ENCODE results near the gene CTDP1.
"Not testable (repeated sequence)": the region's sequence is repeated elsewhere in the genome, so short reads cannot be mapped to it uniquely, and the experiment has no call there.

CTDP1 gene

DNA sequence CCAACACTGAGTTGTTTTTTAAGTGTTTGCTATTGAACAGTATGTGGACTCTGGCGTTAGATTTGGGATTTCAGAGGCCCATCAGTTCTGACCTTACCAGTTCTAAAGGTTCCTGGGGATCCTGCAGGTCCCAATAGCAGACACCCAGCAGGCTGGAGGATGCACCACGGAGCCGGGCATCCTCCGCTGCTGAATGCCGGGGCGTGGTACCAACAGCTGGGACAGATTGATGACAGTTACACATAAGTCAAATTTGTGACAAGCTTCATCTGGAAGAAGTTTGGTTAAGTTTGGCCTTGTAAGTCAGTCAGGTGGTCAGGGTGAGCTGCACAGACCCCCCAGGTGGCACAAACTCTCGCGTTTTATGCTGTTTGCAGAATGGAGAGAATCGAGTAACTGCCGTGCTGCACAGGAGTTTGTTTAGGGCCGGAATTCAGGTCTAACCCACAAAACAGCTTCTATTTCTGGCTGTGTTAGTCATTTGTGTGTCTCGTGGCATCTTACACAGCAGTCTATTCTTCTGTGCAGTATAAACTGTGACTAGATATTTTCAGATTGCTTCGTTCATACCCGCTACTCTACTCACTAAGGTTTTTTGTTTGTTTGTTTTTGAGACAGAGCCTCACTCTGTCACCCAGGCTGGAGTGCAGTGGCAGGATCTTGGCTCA, 19.2 kb downstream of the CTDP1 start:
- no peak for DNase-seq (ENCODE audit: low read depth)

GRCh38 chr18:79699653-79700052, 20.1 kb downstream of the CTDP1 start:
- no peak for DNase-seq (ENCODE audit: low read depth)

DNA sequence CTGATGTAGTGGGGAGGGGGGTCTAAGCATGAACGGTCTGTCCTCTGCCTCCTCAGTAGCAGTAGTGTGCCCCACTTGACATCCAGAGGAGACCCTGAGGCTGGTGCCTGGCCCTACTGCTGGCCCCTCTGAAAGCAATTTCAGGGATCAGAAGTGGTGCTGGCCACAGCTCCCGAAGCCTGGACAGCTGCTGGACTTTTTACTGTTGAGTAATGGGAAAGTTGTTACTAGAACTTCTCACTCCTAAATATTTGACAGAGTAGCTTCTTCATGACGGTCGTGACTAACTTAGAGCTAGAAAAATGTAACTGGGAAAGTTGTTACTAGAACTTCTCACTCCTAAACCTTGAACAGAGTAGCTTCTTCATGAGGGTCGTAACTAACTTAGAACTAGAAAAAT, 23.3 kb downstream of the CTDP1 start:
- DNase-seq (ENCODE audit: low read depth): no peak

- DNase-seq (ENCODE audit: low read depth): no peak
These were observed 25.0 kb downstream of the CTDP1 start for GRCh38 chr18:79704631-79705030.

GRCh38 chr18:79705272-79705671, 25.7 kb downstream of the CTDP1 start:
- DNase-seq (ENCODE audit: low read depth): no peak

- DNase-seq (ENCODE audit: low read depth): no peak
These were observed 26.4 kb downstream of the CTDP1 start for GRCh38 chr18:79706006-79706405.

DNA sequence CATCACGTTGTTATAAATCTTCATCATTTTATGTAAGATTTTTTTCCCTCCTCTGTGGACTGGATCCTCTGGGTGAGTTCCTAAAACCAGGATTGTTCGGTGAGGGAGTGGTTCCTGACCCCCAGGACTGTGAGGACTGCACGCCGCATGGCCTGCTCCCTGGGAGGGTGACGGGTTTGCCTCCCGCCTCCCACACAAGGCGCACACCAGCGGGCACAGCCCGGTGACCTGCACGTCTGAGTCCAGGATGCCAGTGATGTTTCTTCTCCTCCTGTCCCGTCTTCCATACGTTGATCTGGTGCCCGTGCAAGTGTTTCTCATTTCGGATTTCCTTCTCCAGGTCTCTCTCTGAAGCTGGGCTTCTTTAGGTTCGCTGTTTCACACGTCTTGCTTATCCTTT, 27.1 kb downstream of the CTDP1 start:
- no peak for DNase-seq (ENCODE audit: low read depth)

- no peak for DNase-seq (ENCODE audit: low read depth)
These were observed 27.6 kb downstream of the CTDP1 start for GRCh38 chr18:79707239-79707638.

- no peak for DNase-seq (ENCODE audit: low read depth)
These were observed 28.1 kb downstream of the CTDP1 start for GRCh38 chr18:79707671-79708070.

GRCh38 chr18:79708412-79708811, 28.8 kb downstream of the CTDP1 start:
- no peak for DNase-seq (ENCODE audit: low read depth)

DNA sequence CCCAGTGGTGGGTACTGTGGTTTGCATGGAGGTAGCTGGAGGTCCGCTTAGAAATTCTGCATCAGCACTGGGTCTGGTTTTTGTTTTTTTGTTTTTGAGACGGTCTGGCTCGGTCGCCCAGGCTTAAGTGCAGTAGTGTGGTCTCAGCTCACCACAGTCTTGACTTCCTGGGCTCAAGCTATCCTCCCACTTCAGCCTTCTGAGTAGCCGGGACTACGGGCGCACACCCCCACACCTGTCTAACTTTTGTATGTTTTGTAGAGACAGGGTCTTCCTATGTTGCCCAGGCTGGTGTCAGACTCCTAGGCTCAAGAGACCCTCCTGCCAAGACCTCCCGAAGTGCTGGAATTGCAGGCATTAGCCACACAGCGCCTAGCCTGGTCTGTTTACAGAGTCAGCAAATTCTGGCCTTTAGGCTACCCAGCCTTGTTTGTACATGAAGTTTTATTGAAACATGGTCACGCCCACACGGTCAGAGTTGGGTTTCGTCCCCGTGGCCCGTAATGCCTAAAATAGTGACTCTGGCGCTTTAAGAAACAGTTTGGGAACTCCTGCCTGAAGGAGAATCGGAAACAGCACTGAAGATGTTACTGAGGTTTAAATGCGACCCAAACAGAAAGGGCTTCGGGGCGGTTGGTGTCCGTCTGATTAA, 32.7 kb downstream of the CTDP1 start:
- no peak for DNase-seq (ENCODE audit: low read depth)

DNA sequence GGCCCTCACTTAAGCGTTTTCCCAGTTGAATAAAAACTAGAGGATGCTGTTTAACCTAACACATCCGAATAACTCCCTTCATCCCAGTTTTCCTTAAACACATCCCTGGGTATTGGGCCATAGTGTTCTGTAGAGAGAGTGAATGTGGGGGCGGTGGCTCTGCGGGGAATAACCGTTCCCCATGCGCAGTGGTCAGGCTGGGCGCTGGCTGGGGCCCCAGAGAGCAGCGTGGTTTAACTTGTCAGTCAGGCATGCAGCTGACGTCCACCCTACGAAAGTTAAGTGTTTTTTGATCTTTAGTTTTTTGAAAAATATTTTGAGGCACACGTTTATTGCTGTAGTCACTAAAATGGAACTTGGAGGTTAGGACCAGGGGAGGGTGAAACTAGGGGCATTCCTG, 33.7 kb downstream of the CTDP1 start:
- no peak for DNase-seq (ENCODE audit: low read depth)

DNA sequence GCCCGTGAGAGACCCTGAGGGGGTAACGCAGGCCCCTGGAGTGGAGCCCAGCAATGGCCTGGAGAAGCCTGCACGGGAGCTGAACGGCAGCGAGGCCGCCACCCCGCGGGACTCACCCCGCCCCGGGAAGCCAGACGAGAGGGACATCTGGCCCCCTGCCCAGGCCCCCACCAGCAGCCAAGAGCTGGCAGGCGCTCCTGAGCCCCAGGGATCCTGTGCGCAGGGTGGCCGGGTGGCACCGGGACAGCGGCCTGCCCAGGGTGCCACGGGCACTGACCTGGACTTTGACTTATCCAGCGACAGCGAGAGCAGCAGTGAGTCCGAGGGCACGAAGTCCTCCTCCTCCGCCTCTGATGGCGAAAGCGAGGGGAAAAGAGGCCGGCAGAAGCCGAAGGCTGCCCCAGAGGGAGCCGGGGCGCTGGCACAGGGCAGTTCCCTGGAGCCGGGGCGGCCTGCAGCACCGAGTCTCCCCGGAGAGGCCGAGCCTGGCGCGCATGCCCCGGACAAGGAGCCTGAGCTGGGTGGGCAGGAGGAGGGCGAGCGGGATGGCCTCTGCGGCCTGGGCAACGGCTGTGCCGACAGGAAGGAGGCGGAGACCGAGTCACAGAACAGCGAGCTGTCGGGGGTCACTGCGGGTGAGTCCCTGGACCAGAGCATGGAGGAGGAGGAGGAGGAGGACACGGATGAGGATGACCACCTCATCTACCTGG, 35.1 kb downstream of the CTDP1 start:
- DNase-seq (ENCODE audit: low read depth): no peak

DNA sequence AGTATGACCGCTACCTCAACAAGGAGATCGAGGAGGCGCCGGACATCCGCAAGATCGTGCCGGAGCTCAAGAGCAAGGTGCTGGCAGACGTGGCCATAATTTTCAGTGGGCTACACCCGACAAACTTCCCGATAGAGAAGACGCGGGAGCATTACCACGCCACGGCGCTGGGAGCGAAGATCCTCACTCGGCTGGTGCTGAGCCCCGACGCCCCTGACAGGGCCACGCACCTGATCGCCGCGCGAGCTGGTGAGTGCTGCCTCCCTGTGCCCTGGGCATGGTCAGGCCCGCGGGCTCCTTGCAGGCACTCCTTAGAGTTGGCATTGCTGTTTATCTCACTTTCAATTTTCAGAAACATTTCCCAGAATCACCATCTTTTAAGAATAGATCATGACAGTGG, 35.7 kb downstream of the CTDP1 start:
- no peak for DNase-seq (ENCODE audit: low read depth)

- no peak for DNase-seq (ENCODE audit: low read depth)
These were observed 37.5 kb downstream of the CTDP1 start for GRCh38 chr18:79717059-79717458.

GRCh38 chr18:79717555-79718074, 38.0 kb downstream of the CTDP1 start:
- DNase-seq (ENCODE audit: low read depth): no peak

- no peak for DNase-seq (ENCODE audit: low read depth)
These were observed 38.5 kb downstream of the CTDP1 start for GRCh38 chr18:79718126-79718525.

- no peak for DNase-seq (ENCODE audit: low read depth)
These were observed 39.4 kb downstream of the CTDP1 start for GRCh38 chr18:79718878-79719477.

DNA sequence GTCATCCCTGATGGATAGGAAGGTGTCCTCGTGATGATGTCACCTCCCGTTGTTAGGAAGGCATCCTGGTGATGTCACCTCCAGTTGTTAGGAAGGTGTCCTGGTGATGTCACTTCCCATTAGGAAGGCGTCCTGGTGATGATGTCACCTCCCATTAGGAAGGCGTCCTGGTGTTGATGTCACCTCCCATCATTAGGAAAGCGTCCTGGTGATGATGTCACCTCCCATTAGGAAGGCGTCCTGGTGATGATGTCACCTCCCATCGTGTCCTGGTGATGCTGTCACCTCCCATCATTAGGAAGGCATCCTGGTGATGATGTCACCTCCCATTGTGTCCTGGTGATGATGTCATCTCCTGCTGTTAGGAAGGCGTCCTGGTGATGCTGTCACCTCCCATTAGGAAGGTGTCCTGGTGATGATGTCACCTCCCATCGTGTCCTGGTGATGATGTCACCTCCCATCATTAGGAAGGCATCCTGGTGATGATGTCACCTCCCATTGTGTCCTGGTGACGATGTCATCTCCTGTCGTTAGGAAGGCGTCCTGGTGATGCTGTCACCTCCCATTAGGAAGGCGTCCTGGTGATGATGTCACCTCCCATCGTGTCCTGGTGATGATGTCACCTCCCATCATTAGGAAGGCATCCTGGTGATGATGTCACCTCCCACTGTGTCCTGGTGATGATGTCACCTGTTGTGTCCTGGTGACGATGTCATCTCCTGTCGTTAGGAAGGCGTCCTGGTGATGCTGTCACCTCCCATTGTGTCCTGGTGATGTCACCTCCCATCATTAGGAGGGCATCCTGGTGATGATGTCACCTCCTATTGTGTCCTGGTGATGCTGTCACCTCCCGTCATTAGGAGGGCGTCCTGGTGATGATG, 40.1 kb downstream of the CTDP1 start:
- DNase-seq (ENCODE audit: low read depth): not testable (repeated sequence)

DNA sequence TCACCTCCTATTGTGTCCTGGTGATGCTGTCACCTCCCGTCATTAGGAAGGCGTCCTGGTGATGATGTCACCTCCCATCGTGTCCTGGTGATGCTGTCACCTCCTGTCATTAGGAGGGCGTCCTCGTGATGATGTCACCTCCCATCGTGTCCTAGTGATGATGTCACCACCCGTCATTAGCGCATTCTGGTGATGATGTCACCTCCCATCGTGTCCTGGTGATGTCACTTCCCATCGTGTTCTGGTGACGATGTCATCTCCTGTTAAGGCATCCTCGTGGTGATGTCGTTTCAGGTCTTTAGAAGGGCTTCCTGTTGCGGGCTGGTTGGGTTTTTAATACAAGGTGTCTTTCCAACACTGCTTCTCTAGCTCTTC, 40.7 kb downstream of the CTDP1 start:
- DNase-seq (ENCODE audit: low read depth): no peak

DNA sequence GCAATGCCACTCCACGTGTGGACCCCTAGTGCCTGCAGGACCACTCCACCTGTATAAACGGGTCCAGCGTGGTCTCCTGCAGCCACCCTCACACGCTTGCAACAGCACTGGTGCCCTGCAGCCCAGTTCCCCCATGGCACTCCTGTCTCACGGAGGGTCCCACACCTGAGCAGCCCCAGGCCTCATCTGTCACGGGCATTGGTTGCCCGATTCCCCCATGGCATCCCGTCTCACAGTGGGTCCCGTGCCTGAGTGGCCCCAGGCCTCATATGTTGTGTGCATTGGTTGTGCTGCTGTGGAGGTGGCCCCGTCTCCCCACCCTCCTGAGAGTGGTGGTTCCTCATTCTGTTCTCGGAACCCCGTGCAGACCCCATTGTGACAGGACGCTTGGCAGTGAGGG, 43.4 kb downstream of the CTDP1 start:
- no peak for DNase-seq (ENCODE audit: low read depth)

- no peak for DNase-seq (ENCODE audit: low read depth)
These were observed 44.0 kb downstream of the CTDP1 start for GRCh38 chr18:79723628-79724027.
